Gastrocnemius medialis (tissue), 4 donors: ENCODE data around the gene LAIR2. TPM values are rescaled to one million over a fixed set of nuclear protein-coding genes. Genes with fewer than 3 reads are reported as not detected.

Experiments
- ATAC-seq, 2 donors: fragments of 150-250 bp; one replicate each; pipeline ENCODE4 v1.9.1; 2016
- DNase-seq, 2 donors: peaks; one replicate each; pipeline ENCODE4 v3.0.0-alpha.2; 2019
- H3K27ac ChIP-seq, 4 donors: fragments of 200-600 bp; sonication (generic); 1 replicate in 1 of 4; 2 replicates in 3 of 4; pipeline ENCODE4 v1.5.1; 2016 to 2018; ENCODE audit warnings: mild to moderate bottlenecking in 2 of 4, moderate library complexity in 1 of 4
- H3K27me3 ChIP-seq, 3 donors: fragments of 200-600 bp; sonication (generic) in 2 of 3; 1 replicate in 1 of 3; 2 replicates in 2 of 3; pipeline versions ENCODE4 v1.5.1 to v1.6.0; 2016 to 2019; ENCODE audit warnings: mild to moderate bottlenecking in 1 of 3, moderate library complexity in 1 of 3
- H3K36me3 ChIP-seq, 2 donors: fragments of 200-600 bp; sonication (generic) in 1 of 2; one replicate each; pipeline ENCODE4 v1.5.1; 2017 to 2018
- H3K4me1 ChIP-seq, 2 donors: fragments of 200-600 bp; sonication (generic) in 1 of 2; one replicate each; pipeline ENCODE4 v1.5.1; 2016 to 2017; ENCODE audit warnings: mild to moderate bottlenecking in 2 of 2
- H3K4me3 ChIP-seq, 4 donors: fragments of 200-600 bp; sonication (generic) in 3 of 4; 1 replicate in 1 of 4; 2 replicates in 3 of 4; pipeline ENCODE4 v1.5.1; 2016 to 2019; ENCODE audit warnings: mild to moderate bottlenecking in 2 of 4
- H3K9me3 ChIP-seq, 3 donors: fragments of 200-600 bp; sonication (generic) in 2 of 3; 1 replicate in 1 of 3; 2 replicates in 2 of 3; pipeline ENCODE4 v1.5.1; 2016 to 2019
- POLR2A ChIP-seq, 2 donors: fragments of 450-650 bp; IDR thresholded peaks; one replicate each; pipeline ENCODE4 v1.6.1; 2017; ENCODE audit warnings: antibody characterized with exemption in 2 of 2, mild to moderate bottlenecking in 2 of 2, moderate library complexity in 2 of 2
- in situ Hi-C, 4 donors: fragments of 200-750 bp; cut with MboI; loops; one replicate each; pipeline versions ENCODE4 v1.15.0 to v1.8.0; 2017; ENCODE audit warnings: low sequenced_read_pairs in 4 of 4
- intact Hi-C: fragments of 100-400 bp; cut with DNase I; formaldehyde crosslinking; loops from one replicate; pipeline ENCODE4 v1.15.1; 2023; ENCODE audit warnings: low total_unique reads
- total RNA-seq, 4 donors: library from RNA; depleted of rRNA; stranded (reverse); fragments of >200 nt; gene quantifications; one replicate each; pipeline versions ENCODE4 v1.1.0 to v1.2.3, GENCODE V29; 2016
- TF ChIP-seq, protein P1 (sequence below), 5 experiments: fragments of 450-650 bp in 3 of 5; fragments of 200-600 bp in 2 of 5; sonication (generic) in 2 of 5; IDR thresholded peaks in 4 of 5; conservative IDR thresholded peaks in 1 of 5; 1 replicate in 4 of 5; 2 replicates in 1 of 5; pipeline ENCODE4 v1.5.1; 2016 to 2019; ENCODE audit warnings: antibody characterized with exemption in 5 of 5, mild to moderate bottlenecking in 3 of 5, moderate library complexity in 3 of 5

The LAIR2 gene, protein sequence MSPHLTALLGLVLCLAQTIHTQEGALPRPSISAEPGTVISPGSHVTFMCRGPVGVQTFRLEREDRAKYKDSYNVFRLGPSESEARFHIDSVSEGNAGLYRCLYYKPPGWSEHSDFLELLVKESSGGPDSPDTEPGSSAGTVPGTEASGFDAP
- not detected for total RNA-seq

DNA sequence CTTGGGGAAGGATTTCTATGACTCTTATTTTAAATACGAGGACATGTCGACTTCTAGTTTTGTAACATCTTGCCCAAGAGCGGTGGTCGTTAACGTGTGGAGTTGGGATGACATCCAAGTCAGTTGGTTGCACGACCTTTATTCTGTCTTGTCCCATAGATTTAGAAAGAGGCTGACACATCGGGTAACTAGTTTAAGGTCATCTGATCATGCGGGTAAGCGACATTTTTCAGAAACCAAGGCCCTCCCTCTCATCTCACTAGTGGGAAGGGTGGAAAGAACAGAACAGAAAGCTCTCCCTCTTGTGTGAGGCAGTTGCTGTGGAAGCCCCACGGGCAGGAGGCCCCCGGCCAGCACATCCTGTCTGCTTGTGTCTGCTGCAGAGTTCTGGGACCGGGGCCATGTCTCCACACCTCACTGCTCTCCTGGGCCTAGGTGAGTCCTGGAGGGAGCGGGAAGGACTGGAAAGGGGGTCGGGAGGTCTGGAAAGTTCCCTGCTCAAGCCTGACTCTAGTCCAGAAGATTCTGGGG lies at the start of gene LAIR2:
Gene LAIR2 (plus strand): TSS at position 314 of the 531 bp plus-strand sequence. CDS start 88 bp downstream, at position 402.
- Histone ChIP-seq H3K4me1 (no peaks in the 10 kb centered on the region), H3K36me3 (no peaks in the 10 kb centered on the region), H3K9me3 (no peaks in the 10 kb centered on the region), H3K27me3 (no peaks in the 10 kb centered on the region), H3K4me3 (no peak within 1 kb of the TSS), H3K27ac (no peak within 1 kb of the TSS)
- intact Hi-C loops (no loop called here), in situ Hi-C loops (no loop called here)
- ATAC-seq, result no peak
- DNase-seq, result no peak
- TF ChIP-seq, protein P1, sequence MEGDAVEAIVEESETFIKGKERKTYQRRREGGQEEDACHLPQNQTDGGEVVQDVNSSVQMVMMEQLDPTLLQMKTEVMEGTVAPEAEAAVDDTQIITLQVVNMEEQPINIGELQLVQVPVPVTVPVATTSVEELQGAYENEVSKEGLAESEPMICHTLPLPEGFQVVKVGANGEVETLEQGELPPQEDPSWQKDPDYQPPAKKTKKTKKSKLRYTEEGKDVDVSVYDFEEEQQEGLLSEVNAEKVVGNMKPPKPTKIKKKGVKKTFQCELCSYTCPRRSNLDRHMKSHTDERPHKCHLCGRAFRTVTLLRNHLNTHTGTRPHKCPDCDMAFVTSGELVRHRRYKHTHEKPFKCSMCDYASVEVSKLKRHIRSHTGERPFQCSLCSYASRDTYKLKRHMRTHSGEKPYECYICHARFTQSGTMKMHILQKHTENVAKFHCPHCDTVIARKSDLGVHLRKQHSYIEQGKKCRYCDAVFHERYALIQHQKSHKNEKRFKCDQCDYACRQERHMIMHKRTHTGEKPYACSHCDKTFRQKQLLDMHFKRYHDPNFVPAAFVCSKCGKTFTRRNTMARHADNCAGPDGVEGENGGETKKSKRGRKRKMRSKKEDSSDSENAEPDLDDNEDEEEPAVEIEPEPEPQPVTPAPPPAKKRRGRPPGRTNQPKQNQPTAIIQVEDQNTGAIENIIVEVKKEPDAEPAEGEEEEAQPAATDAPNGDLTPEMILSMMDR (IDR thresholded peaks at IDR 0.05 in 4 of 5, conservative IDR thresholded peaks at IDR 0.05 in 1 of 5), result no peak
- no peak for TF ChIP-seq POLR2A (IDR thresholded peaks at IDR 0.05)

DNA sequence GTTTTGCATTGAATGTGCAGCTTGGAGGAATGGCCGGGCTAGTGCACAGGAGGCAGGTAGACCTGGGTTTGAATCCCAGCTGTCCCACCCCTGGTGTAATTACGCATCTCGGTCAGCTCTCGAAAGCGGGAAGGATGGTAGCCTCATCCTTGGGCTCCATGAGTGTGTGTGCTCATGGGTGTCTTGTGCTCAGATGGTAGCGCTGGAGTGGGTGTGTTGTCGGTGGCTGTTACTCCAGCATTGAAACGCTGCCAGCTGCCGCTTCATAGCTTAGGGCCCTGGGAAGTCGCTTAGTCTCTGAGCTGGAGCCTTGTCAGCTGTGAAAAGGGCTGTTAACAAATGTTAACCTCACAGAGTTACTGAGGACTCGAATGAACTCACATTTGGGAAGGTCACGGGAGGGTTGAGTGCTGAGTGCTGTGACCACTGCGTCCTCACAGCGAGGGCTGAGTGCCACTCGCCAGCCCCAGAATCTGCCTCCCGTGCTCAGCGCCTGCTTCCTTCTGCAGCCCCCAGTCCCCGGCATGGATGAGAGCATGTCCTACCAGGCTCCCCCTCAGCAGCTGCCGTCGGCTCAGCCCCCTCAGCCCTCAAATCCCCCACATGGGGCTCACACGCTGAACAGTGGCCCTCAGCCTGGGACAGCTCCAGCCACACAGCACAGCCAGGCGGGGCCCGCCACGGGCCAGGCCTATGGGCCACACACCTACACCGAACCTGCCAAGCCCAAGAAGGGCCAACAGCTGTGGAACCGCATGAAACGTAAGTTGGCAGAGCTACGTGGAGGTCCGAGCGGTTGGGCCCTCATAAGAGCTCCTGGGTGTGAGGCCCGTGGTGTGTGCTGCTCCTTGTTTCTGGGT lies 48.5 kb upstream of the LAIR2 start:
- Histone ChIP-seq H3K27ac (no peak overlapping the region), H3K9me3 (no peaks in the 10 kb centered on the region), H3K4me3 (no peak overlapping the region), H3K27me3 (no peaks in the 10 kb centered on the region), H3K4me1 (peaks cover 18 to 19% of the 10 kb centered on the region in 2 donors), H3K36me3 (peaks cover 9 to 84% of the 10 kb centered on the region in 2 donors)
- intact Hi-C loops, result no loop called here
- TF ChIP-seq, protein P1 (IDR thresholded peaks at IDR 0.05 in 4 of 5, conservative IDR thresholded peaks at IDR 0.05 in 1 of 5), result no peak
- TF ChIP-seq POLR2A (IDR thresholded peaks at IDR 0.05), result no peak
- in situ Hi-C loops, result loop anchor here in 1 of 4 donors (10.0 kb wide), 1 partner anchor 249 kb away; the partner anchor contains the start of gene RPS9
- ATAC-seq, result no peak
- no peak for DNase-seq

DNA sequence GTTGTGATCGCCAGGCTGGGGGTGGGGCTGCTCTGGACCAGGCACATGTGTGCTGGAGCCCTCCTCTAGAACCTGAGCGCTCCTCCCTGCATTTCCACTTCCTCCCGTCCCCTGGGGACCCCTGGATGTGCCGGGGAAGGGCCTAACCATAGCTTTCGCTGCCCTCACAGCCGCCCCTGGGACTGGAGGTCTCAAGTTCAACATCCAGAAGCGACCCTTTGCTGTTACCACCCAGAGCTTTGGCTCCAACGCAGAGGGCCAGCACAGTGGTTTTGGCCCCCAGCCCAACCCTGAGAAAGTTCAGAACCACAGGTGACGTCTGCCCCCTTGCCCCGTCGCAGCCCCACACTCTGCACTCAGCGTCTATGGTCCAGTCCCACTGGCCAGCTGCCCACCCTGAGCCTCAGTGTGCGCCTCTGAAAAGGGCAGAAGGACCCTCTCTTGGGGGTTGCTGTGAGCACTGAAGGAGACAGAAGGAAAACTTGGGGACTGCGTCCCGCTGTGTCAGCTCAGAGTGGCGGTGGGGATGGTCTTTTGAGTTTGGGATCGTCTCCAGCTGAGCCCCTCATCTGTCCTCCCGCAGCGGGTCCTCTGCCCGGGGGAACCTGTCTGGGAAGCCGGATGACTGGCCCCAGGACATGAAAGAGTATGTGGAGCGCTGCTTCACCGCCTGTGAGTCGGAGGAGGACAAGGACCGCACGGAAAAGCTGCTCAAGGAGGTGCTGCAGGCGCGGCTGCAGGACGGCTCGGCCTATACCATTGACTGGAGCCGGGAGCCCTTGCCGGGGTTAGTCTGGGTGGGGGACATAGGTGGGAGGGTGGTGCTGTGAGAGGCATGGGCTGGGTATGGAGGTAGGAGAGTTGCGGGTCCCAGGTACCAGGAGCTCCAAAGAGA lies 47.6 kb upstream of the LAIR2 start:
- in situ Hi-C loops, result loop anchor here in 1 of 4 donors (10.0 kb wide), 1 partner anchor 250 kb away; the partner anchor contains the start of gene RPS9
- peaks cover 16 to 18% of the 10 kb centered on the region in 2 donors for H3K4me1 ChIP-seq

More for the DNA sequence above, 47.6 kb upstream of the LAIR2 start:
- intact Hi-C loops, result no loop called here
- TF ChIP-seq POLR2A (IDR thresholded peaks at IDR 0.05), result no peak
- TF ChIP-seq, protein P1 (IDR thresholded peaks at IDR 0.05 in 4 of 5, conservative IDR thresholded peaks at IDR 0.05 in 1 of 5), result no peak
- DNase-seq (no peak), ATAC-seq (no peak)
- no peak overlapping the region for H3K27ac ChIP-seq
- H3K27me3 ChIP-seq, result no peaks in the 10 kb centered on the region
- H3K9me3 ChIP-seq, result no peaks in the 10 kb centered on the region
- no peak overlapping the region for H3K4me3 ChIP-seq
- peaks cover 9 to 93% of the 10 kb centered on the region in 2 donors for H3K36me3 ChIP-seq
